Fibroblast of the aortic adventitia (primary cell): Measurements from ENCODE around the gene ABLIM1. TPM values are rescaled to one million over a fixed set of nuclear protein-coding genes. Genes with fewer than 3 reads are reported as not detected.

Source experiments
- DNase-seq: peaks from one replicate; pipeline ENCODE4 v3.0.0-alpha.2; 2010; ENCODE audit warnings: low read depth
- H3K4me3 ChIP-seq: 2 replicates; pipeline ENCODE4 v1.5.1; 2011; ENCODE audit warnings: low read depth, mild to moderate bottlenecking, control low read depth, low read length, moderate library complexity
- CTCF ChIP-seq: IDR thresholded peaks from 2 replicates; pipeline ENCODE4 v1.5.1; 2011; ENCODE audit warnings: mild to moderate bottlenecking, low read length, control low read depth, inconsistent platforms; ENCODE audit not compliant: insufficient read depth
- total RNA-seq: library from RNA; depleted of rRNA; stranded (reverse); fragments of >200 nt; gene quantifications from 2 replicates; pipeline ENCODE4 v1.2.3, GENCODE V29; 2012; ENCODE audit warnings: low replicate concordance

Gene ABLIM1
- total RNA-seq, 1 donor: 36.1 TPM

GRCh38 chr10:114593816-114594468 lies 64.1 kb downstream of the ABLIM1 start:
- no peak for DNase-seq
- no peak for TF ChIP-seq CTCF
- H3K4me3 ChIP-seq: no peak overlapping the region

- no peak overlapping the region for H3K4me3 ChIP-seq
- DNase-seq: no peak
- no peak for TF ChIP-seq CTCF
Observed at GRCh38 chr10:114593240-114593792, 64.8 kb downstream of the ABLIM1 start.

GRCh38 chr10:114590993-114591392 lies 67.1 kb downstream of the ABLIM1 start:
- no peak for DNase-seq
- no peak overlapping the region for H3K4me3 ChIP-seq
- TF ChIP-seq CTCF: no peak

- no peak for TF ChIP-seq CTCF
- peak; percentile 7 for DNase-seq
- no peak overlapping the region for H3K4me3 ChIP-seq
Observed at GRCh38 chr10:114584419-114584818, 73.7 kb downstream of the ABLIM1 start.

GRCh38 chr10:114581071-114581470 lies 77.0 kb downstream of the ABLIM1 start:
- TF ChIP-seq CTCF: no peak
- DNase-seq: no peak
- no peak overlapping the region for H3K4me3 ChIP-seq

GRCh38 chr10:114577133-114577532 lies 80.9 kb downstream of the ABLIM1 start:
- TF ChIP-seq CTCF: no peak
- no peak overlapping the region for H3K4me3 ChIP-seq
- peak; percentile 79 for DNase-seq

GRCh38 chr10:114576716-114577115 lies 81.4 kb downstream of the ABLIM1 start:
- DNase-seq: no peak
- TF ChIP-seq CTCF: no peak
- H3K4me3 ChIP-seq: no peak overlapping the region
